ENCODE results near the gene EVX1. TPM values are rescaled to one million over a fixed set of nuclear protein-coding genes. Genes with fewer than 3 reads are reported as not detected.

Gene EVX1
- not detected for total RNA-seq

DNA sequence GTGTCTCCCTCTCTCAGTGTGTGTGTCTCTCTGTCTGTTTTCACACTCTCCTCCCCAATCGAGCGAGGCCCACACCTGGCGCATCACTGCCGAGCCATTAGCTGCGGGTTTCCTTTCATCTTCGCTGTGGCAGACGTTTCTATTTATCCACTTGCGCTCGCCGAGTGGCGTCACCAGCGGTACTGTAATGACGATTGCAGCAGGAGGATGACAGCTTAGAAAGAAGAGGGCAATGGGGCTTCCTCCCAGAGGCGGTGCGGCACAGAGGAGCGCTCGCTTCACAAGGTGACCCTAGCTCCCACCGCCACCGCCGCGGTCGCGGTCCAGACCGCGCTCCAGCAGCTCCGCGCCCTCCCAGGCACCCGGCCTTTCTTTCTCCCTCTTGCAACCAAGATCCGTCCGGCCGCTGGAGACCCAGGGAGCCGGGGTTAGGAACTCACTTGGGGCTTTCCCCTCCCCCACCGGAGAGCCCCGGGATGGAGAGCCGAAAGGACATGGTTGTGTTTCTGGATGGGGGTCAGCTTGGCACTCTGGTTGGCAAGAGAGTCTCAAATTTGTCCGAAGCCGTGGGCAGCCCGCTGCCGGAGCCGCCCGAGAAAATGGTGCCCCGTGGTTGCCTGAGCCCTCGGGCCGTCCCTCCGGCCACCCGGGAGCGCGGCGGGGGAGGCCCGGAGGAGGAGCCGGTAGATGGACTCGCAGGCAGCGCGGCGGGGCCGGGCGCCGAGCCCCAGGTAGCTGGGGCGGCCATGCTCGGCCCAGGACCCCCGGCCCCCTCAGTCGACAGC is at the start of gene EVX1:
TSS of gene EVX1 (plus strand) at position 248 of the 785 bp plus-strand sequence. CDS start at position 477, 229 bp downstream.
- H3K4me3 ChIP-seq (replicated peaks in 1 of 3): peak within 1 kb of the TSS in 1 of 3 donors; percentile 6
- H3K9me3 ChIP-seq: no peaks in the 10 kb centered on the region
- intact Hi-C loops (cut with DNase I): no loop called here
- no peak for DNase-seq
- TF ChIP-seq POLR2A (IDR thresholded peaks at IDR 0.05): no peak
- TF ChIP-seq, protein P1, sequence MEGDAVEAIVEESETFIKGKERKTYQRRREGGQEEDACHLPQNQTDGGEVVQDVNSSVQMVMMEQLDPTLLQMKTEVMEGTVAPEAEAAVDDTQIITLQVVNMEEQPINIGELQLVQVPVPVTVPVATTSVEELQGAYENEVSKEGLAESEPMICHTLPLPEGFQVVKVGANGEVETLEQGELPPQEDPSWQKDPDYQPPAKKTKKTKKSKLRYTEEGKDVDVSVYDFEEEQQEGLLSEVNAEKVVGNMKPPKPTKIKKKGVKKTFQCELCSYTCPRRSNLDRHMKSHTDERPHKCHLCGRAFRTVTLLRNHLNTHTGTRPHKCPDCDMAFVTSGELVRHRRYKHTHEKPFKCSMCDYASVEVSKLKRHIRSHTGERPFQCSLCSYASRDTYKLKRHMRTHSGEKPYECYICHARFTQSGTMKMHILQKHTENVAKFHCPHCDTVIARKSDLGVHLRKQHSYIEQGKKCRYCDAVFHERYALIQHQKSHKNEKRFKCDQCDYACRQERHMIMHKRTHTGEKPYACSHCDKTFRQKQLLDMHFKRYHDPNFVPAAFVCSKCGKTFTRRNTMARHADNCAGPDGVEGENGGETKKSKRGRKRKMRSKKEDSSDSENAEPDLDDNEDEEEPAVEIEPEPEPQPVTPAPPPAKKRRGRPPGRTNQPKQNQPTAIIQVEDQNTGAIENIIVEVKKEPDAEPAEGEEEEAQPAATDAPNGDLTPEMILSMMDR (IDR thresholded peaks at IDR 0.05): no peak
- peaks cover 79% of the 10 kb centered on the region for H3K27me3 ChIP-seq
- H3K4me1 ChIP-seq: peaks cover 20 to 32% of the 10 kb centered on the region in 2 donors
- no peaks in the 10 kb centered on the region for H3K36me3 ChIP-seq
- WGBS, 2 donors: 5% methylated on average over 23 to 29 of the region's 62 CpGs
- H3K27ac ChIP-seq: no peak within 1 kb of the TSS

GRCh38 chr7:27193335-27194001 is 49.1 kb upstream of the EVX1 start:
- peaks cover 15 to 28% of the 10 kb centered on the region in 2 donors for H3K4me1 ChIP-seq
- intact Hi-C loops (cut with DNase I): loop anchor here (10.0 kb wide), 1 partner anchor 901 kb away; no protein-coding TSS in a partner anchor
- H3K27me3 ChIP-seq: peaks cover 80% of the 10 kb centered on the region
- H3K36me3 ChIP-seq: no peaks in the 10 kb centered on the region
- DNase-seq: no peak
- TF ChIP-seq, protein P1 (IDR thresholded peaks at IDR 0.05): no peak
- no peak for TF ChIP-seq POLR2A (IDR thresholded peaks at IDR 0.05)
- H3K4me3 ChIP-seq (replicated peaks in 1 of 3): peak overlapping the region in 1 of 3 donors; percentile 2
- WGBS, 2 donors: 21 to 23% methylated on average over 29 of the region's 29 CpGs
- no peaks in the 10 kb centered on the region for H3K9me3 ChIP-seq
- H3K27ac ChIP-seq: no peak overlapping the region

DNA sequence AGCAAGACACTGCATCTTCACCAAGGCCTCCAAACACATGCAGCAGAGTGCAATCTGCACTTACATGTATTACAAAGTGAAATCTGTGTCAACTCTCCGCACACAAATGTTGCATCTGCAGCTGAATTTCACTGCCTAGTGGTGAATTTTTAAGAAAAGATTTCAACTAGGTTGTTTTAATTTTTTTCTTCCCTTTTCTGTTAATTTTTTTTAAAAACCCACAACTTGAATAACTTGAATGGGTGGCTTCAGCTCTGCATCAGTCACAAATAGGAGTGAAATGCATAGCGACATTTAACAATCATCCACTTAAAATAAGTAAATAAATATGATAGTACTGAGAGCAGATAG is 48.6 kb upstream of the EVX1 start:
- TF ChIP-seq, protein P1 (IDR thresholded peaks at IDR 0.05): no peak
- no peak for TF ChIP-seq POLR2A (IDR thresholded peaks at IDR 0.05)
- peaks cover 80% of the 10 kb centered on the region for H3K27me3 ChIP-seq
- no peaks in the 10 kb centered on the region for H3K9me3 ChIP-seq
- no peak overlapping the region for H3K4me3 ChIP-seq (replicated peaks in 1 of 3)
- 48 to 59% methylated on average over 2 of the region's 2 CpGs for WGBS, 2 donors
- intact Hi-C loops (cut with DNase I): loop anchor here (10.0 kb wide), 1 partner anchor 901 kb away; no protein-coding TSS in a partner anchor
- H3K4me1 ChIP-seq: peaks cover 12 to 28% of the 10 kb centered on the region in 2 donors
- DNase-seq: no peak
- H3K36me3 ChIP-seq: no peaks in the 10 kb centered on the region
- no peak overlapping the region for H3K27ac ChIP-seq

DNA sequence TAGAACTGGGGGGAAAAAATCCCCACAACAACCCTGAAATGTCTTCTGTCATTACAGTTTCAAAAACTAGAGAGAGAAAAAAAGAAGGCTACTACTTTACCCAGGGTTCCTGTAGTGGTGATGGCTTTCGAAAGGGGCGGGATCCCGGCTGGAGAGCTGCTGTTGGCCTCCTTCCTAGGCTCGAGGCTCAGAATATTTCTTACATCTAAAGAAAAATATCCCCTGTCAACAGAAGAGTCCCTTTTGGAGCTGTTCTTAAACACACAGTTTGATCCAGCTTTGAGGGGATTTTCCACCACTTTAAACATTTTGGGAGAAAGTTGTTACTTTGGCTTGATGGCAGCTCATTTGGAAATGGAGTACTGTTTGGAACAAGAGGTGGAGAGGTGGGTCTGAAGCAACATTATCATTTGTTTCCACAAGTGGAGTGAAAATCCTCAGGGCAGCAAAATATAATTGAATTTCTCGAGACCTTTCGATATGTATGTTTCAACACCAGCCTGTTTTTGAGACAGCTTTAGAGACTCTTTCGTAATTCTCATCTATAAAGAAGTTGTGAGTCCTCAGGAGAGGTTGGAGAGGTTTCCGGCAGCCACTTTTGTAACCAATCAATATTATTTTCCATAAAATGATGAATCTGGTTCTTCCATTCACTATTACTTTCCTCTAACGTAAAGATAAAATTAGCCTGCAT is 47.8 kb upstream of the EVX1 start:
- Histone ChIP-seq H3K9me3 (no peaks in the 10 kb centered on the region), H3K4me1 (peaks cover 11 to 30% of the 10 kb centered on the region in 2 donors), H3K27me3 (peaks cover 76% of the 10 kb centered on the region), H3K36me3 (no peaks in the 10 kb centered on the region), H3K27ac (no peak overlapping the region), H3K4me3 (replicated peaks in 1 of 3) (no peak overlapping the region)
- DNase-seq: no peak
- intact Hi-C loops (cut with DNase I): loop anchor here (5.0 to 10.0 kb wide), 2 partner anchors 827 to 900 kb away; no protein-coding TSS in a partner anchor
- TF ChIP-seq, protein P1 (IDR thresholded peaks at IDR 0.05): no peak
- TF ChIP-seq POLR2A (IDR thresholded peaks at IDR 0.05): no peak
- 40 to 52% methylated on average over 9 of the region's 9 CpGs for WGBS, 2 donors

Measured in thyroid gland (tissue), 4 donors.